Activated CD4-positive, alpha-beta T cell treated with anti-CD3 and anti-CD28 coated beads for 24 hours (primary cell): Measurements from ENCODE around the gene RIN3.
A peak's percentile ranks its signal among the peaks of the same experiment; 100 is the strongest.

Experiments used
- DNase-seq, 2 donors: peaks; one replicate each; pipeline ENCODE4 v3.0.0-alpha.2; 2020; ENCODE audit warnings: low read depth in 2 of 2

The RIN3 gene

DNA sequence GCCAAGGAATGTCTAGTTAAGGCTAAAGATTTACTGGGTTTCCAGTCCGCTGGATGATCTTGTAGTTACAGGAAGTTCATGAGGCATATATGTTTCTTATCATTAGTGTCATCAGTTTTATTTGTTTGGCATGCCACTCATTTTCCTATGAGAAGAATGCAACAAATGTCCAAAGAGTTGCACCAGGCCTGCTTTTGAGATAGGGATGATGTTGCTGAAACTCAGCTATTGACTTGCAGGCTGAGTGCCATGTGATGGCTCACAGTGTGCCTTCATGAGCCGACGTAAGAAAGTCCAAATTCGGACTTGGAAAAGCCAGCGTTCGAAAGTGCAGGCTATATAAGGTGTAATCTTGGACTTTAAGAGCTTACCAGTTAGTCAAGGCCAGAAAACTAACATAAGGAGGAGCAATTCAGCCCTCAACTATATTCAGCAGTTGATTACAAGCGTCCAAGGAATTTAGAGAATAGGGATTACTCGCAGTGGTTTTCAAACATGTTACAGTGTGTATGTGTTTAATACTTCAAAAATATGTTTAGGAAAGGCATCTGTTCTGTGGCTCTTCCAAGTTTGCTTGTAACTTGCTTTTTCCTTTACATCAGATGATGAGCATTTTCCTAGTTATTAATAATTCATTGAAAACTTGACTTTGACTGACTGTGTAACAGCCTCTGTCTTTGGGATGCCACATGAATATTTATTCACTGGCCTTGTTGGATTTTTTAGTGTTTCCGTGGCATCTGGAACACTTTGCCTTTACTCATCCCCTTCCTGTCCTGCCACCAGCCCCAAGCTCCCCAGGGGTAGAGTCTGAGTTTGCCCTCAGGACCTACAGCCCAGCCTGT, 133.6 kb downstream of the RIN3 start:
- no peak for DNase-seq

DNA sequence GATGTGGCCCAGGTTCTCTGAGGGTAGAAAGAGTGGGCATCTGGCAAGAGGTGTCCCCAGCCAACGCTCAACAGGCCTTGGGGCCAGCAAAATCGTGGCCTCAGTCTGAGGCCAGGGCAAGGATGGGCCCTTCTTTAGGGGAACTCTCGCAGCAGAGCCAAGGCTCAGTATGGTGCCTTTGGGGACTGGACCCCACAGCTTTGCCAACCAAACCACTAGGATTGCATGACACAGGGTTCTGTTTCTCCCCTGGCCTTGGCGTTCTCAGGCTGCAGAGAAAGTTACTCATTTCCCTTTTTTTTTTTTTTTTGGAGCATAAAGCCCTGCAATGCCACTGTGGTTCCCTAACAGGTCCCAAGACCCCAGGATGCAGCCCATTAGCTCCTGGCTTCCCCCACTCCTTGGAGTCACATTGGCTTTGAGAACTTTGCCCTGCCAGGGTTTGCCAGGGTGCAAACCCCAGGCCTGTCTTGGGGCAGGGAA, 134.3 kb downstream of the RIN3 start:
- no peak for DNase-seq

DNA sequence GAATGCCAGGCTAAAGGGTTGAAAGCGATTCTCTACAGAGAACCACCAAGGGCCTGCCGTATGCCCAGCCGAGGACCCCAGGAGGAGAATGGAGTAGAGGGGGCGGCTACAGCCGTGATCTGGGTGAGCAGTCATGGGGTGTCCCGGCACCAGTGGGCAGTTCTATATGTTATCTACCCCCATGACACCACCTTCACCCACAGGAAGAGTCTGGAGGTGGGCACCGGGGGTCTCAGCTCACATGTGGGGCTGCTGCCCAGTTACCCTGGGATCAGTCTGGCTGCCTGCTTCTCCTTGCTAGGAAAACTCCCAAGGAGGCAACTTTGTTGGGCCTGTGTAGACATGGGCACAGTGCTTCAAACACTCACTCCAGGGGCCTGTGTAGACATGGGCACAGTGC, 135.5 kb downstream of the RIN3 start:
- no peak for DNase-seq

DNA sequence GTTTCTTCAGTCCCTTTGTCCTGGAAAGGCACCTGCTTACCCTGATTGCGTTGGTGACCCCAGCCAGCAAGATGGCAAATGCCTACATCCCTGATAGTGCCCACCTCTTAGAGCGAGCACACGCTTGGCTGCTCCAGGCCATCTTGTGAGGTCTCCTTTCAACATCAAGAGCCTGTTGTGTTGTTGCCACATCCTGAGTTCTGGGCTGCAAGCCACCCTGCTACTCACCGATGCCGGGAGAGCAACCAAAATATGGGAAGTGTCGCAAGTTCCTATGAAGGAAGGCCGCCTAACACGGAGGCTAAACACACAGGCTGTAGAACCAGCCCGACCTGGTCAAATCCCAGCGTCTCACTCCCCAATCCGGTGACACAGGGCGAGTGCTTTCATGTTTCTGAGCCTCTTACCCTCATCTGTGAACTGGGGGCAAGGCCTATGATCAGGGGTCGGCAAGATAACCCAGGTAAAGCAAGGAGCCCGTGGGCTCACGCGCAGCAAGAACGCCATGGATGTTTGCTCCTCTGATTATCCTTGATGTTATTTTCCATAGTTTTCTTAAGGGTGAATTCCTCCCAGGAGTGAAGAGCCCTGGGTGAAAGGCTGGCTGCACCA, 136.5 kb downstream of the RIN3 start:
- DNase-seq, result no peak

DNA sequence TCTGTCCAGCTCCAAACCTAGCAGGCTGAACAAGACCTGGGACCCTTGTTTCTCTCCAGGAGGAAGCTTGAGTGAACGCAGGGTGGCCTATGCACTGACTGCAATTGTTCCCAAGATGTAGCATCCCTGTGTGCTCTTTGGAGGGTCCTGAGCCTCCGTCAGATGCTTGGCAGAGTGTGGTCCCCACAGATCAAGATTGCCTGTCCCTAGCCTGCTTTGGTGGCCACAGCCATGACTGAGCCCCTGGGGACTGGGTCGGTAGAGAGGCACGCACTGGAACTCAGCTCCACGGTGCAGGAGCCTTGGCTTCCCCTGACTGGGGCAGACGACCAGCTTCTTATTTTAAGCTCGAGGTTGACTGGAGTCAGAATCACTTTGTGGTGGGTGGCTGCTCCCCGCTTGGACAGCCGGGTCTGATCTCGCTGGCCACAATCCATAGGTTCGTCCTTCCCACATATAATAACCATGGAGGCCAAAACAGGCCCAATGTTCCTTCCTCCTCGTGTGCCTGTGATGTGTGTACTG, 137.1 kb downstream of the RIN3 start:
- DNase-seq, result no peak

DNA sequence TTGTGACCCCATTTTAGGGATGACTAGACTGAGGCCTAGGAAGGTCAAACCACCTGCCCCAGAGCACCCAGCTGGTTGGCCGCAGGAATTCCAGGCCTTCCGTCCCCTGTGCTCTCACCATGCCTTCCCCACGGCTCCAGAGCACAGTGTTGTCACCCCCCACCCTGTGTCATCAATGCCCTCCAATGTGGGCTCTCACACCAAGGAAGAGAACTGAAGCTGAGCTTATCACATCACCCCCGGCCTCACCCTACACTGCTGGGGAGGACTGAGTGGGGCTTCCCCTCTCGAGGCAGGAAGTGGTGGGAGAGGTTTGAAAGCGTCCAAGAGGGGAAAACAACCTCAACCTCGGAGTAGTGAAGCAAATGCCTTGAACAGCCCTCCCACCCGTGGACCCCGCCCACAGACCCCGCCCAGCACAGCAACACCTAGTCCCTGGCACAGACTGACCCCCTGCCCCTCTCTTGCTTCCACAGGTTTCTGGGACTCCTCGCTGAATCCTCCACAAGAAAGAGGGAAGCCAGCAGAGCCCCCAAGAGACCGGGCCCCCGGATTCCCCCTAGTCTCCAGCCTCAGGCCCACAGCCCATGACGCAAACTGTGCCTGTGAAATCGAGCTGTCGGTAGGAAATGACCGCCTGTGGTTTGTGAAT, 137.7 kb downstream of the RIN3 start:
- peak; percentile 61 to 69 for DNase-seq

DNA sequence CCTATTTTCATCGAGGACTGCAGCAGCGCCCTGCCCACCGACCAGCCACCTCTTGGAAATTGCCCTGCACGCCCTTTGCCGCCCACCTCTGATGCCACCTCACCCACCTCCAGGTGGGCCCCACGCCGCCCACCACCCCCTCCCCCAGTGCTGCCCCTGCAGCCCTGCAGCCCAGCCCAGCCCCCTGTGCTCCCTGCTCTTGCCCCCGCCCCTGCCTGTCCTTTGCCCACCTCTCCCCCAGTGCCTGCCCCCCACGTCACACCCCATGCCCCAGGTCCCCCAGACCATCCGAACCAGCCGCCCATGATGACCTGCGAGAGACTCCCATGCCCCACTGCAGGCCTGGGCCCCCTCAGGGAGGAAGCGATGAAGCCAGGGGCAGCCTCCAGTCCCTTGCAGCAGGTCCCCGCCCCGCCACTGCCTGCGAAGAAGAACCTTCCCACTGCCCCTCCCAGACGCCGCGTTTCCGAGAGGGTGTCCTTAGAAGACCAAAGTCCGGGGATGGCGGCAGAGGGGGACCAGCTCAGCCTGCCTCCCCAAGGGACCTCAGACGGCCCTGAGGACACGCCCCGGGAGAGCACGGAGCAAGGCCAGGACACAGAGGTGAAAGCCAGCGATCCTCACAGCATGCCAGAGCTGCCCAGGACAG, 138.3 kb downstream of the RIN3 start:
- DNase-seq, result peak in 1 of 2 donors; percentile 40

DNA sequence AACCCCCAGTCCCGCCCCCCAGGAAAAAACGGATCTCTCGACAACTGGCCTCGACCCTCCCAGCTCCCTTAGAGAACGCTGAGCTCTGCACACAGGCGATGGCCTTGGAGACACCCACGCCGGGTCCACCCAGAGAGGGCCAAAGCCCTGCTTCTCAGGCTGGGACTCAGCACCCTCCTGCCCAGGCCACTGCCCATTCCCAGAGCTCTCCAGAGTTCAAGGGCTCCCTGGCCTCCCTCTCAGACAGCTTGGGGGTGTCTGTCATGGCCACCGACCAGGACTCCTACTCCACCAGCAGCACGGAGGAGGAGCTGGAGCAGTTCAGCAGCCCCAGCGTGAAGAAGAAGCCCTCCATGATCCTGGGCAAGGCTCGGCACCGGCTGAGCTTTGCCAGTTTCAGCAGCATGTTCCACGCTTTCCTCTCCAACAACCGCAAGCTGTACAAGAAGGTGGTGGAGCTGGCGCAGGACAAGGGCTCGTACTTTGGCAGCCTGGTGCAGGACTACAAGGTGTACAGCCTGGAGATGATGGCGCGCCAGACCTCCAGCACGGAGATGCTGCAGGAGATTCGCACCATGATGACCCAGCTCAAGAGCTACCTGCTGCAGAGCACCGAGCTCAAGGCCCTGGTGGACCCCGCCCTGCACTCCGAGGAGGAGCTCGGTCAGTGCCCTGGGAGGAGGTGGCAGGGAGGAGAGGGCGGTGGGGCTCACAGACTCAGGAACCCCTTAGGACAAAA, 139.0 kb downstream of the RIN3 start:
- no peak for DNase-seq

DNA sequence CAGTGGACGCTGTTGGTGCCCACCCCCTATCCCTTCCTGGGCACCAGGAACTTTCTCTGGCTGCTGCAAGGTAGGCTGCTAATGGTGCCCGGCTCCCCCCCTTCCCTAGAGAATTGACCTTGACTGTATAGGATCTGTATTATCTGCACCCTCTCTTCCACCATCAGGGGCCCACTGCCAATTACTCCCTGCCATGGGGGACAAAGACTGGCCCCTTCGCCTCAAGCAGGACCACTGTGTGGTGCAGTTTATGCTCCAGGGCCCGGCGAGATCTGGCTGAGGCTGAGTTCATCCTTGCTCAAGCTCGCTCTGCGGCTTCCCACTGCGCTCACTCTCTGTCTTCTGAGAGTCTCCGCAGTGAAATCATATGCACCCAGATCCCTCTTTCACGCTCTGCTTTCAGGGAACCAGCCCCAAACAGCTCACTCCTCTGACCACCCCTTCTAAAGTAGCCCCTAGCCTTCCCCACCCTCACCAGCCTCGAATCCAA, 139.6 kb downstream of the RIN3 start:
- no peak for DNase-seq

DNA sequence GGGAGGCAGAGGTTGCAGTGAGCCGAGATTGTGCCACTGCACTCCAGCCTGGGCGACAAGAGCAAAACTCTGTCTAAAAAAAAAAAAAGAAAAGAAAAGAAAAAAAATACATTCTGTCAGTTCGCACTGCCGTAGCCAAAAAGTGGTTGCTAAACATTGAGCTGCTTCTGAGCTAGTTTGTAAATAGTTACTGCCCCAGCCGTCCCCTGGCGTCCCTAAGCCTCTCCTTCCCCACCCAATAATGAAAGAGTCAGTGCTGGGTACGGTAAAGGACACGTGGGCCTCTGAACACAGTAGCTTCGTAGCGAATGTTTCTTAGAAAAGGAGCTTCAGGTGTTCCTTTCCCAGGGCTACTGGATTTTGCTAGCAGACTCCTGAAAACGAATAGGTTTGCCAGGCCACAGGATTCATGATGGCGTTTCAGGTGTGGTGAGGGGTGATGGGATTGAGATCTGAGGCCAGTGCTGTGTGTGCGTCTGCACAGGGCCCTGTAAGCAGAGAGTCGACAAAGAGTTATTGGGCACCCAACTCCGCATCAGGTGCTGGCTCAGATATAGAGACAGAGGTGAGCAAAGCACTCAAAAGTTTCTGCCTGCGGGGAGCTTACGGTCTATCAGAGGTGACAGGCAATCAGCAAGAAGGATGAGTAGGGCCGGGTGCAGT, 140.8 kb downstream of the RIN3 start:
- no peak for DNase-seq

DNA sequence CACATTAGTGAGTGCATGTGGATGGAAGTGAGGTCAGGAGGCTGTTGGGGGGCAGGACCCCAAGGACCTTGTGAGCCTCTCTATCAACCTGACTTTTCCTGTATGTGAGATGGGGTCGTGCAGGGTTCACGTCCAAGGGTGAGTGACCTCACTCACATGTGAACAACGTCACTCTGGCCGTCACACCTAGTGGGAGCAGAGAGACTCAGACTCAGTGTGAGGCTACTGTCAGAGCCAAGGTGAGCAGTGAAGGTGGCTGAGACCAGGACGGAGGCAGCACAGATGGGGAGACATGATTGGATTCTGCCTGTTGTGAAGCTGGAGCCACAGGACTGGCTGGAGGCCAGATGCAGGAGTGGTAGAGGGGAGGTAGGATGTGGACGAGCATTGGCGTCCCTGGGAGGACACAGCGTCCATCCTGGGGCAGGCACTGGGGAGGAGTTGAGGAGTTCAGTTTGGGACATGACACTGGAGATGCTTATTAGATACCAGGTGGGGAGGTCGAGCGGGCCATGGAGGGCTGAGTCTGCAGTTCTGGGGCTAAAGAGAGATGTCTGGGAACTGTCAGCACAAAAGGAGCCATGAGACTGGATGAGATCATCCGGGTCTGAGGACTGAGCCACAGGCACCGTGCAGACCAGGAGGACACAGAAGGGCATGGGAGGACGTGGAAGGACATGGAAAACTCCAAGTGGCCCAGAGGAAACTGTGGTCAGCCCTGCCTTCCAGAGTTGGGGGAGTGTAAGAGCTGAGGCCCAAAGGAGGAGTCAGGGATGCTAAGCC, 142.0 kb downstream of the RIN3 start:
- no peak for DNase-seq

DNA sequence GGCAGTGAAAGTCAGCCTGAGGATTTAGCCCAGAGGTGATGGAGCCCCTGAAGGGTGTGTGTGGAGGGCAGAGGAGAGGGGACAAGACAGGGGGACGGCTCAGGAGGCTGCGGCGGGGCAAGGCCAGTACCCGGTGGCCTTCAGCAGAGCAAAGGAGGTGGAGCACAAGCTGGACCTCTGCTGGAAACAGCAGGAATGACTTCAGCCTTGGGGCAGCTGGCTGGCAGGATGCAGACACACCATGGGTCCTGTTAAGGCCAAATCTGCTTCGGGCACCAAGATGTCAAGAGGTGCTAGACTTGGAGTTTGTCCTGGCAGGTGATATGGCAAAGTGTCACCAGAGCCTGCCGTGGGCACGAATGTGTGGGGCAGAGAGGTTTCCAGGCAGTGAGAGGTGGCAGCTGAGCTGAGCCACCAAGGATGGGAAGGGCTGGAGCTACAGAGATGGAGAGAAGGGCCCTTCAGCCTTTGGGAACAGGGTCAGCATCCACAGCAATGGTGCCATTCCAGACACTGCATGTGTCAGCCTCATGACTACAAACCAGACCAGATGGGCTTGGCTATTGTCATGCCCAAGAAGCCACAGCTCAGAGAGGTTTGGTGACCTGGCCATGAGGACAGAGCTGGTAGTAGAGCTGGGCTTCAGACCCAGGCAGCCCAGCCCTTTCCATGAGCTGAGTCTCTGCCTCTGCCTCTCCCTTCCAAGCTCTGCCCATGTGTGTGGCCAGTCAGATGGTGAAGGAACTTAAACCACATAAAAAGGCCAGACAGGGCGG, 142.9 kb downstream of the RIN3 start:
- no peak for DNase-seq

DNA sequence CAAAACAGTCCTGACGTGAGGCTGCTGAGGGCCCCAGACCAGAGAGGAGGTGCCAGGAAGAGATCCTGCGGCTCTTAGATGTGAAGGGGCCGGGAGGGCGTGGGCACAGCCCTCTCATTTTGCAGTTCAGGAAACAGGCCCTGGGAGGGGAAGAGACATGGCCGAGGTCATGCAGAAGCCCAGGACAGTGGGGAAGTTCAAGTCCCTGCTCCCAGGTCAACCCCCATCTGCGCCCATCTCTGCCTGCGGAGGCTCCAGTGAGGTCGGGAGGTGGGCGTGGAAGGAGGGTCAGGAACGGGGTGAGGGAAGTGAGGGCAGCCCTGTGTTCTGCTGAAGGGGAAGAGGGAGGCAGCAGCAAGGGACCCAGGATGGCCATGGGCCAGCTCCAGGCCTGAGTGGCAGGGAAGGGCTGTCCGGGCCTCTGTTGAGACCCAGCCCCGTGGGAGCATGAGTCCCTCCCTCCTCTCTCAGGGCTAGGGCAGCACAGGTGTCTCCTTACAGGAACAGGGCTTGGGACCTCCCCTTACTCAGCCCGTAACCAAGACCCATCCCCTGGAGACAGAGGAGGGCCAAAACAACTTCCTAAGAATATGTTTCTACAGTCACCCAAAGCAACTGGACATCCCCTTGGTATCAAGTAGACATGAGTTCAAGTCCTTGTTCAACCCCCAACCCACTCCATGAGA, 144.0 kb downstream of the RIN3 start:
- DNase-seq, result no peak

DNA sequence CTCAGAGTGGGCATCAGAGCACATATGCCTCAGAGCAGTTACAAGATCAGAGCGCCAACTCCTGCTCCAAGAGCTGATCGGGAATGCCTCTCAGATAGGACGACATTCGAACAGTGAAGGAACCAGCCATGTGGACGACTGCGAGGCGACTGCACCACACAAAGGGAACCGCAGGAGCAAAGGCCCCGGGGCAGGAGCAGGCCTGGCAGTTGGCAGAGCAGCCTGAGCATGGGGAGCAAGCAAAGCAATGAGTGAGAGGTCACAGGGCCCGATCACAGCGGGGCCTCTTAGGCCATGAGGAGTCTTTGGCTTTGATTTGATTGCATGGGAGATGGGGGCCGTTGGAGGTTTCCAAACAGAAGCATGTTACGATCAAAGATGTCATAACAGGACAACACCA, 144.6 kb downstream of the RIN3 start:
- DNase-seq, result no peak

DNA sequence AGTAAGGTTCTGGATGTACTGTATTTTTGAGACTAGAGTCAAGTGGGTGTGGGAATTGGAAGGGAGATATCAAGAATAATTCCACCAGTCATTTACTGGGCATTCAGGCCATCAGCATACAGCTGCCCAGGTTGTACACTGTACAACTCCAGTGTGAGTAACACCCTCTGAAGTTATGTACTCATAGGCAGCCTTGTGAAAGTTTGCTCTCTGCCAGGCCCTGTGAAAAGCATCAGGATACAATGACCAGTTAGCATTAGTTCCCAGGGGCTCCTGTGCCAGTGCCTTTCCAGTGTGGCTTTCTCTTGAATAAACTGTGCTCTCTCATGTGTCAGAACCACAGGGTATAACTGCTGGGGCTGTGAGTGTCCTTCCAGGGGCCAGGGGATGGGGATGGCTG, 145.1 kb downstream of the RIN3 start:
- no peak for DNase-seq

DNA sequence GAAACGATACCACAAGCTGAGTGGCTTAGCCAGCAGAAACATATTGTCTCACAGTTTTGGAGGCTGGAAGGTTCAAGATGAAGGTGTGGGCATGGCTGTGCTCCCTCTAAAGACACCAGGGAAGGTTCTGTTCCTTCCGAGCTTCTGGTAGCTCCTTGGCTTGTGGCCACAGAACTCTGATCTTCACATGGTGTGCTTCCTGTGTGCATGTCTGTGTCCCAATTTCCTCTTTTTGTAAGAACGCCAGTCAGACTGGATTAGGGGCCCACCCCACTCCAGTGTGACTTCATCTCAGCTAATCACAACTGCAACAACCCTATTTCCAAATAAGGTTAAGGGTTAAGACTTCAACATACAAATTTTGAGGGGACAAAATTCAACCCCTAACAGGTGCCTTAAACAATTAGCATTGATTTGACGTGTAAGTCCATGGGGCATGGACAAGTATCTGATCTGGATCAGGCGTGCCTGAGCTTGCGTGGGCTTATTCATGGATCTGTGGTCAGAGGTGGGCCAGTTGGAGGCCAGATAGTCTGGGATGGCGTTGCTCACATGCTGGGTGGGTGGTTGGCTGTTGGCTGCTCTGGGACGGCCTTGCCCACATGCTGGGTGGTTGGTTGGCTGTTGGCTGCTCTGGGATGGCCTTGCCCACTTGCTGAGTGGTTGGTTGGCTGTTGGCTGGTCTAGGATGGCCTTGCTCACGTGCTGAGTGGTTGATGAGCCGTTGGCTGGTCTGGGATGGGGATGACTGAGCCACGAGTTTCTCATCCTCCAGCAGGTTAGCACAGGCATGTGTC, 146.4 kb downstream of the RIN3 start:
- no peak for DNase-seq

DNA sequence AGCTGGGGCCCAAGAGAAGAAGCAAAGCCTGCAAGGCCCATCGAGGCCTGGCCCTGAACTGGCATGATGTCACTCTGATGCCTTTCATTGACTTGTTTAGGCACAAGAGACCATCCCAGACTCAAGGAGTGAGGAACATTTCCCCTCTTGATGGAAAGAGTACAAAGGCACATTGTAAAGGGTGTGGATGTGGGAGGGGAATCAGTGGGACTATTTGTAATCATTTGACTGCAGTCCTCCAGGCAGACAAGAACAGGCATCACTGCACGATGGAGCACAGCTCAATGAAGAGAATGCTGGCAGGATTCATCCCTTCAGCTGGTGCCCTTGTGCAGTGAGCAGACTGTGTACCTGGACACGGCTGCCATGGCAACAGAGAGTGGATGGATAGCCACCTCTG, 147.0 kb downstream of the RIN3 start:
- no peak for DNase-seq

DNA sequence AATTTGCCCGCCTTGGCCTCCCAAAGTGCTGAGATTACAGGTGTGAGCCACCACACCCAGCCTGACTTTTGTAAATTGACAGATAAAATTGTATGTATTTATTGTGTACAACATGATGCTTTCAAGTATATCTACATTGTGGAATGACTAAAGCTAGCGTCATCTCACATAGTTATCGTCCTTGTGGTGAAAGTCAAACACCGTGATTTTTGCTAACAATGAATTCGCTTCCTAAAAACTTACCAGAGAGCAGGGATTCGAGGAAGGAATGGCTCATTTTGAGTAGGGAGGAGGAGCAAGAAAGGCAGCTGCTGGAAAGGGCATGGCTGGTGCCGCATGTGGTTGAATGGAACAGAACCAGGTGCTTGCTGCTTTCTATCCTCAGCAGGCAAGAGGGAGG, 149.5 kb downstream of the RIN3 start:
- DNase-seq, result no peak
